RPMI8226 (cell line): ENCODE results near the gene KLHL33.
A peak's percentile ranks its signal among the peaks of the same experiment; 100 is the strongest.

Experiments
- DNase-seq: peaks from one replicate; pipeline ENCODE4 v3.0.0-alpha.2; 2015

The KLHL33 gene

DNA sequence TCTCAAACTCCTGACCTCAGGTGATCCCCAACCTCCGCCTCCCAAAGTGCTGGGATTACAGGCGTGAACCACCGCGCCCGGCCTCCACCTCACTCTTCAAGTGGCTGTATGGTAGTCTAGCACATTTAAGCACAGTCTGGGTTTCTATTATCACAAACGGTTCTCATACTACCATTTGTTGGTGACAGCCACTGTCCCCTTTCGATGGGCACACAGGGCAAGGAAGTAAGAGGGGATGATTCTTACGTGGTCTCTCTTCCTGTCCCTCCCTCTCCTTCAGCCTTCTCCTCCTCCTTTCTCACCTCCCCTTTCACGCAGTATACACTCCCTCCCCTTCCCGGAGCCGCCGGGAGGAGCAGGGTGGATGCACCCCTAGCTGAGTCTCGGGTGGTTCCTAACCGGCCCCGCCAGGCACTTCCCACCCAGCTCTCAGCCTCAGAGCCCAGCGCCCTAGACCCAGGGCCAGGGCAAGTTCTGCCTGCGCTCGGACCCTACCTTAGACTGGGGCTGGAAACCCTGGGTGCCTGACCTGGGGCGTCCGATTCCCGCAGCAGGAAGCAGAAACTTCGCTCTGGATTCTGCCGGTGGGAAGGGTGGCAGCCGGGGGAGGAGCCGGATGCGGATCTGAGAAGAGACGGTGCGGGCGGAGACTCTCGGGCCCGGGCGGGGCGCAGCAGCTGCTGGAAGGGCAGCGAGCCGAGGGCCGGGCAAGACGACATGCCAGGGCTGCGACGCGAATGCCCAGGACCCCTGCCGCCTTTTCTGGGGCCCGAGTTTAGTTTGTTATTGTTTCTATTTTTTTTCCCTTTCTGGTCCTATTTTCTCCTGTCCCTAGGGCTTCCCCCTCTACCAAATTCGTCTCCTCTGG lies 22.9 kb downstream of the KLHL33 start, which contains the start of gene TEP1:
TSS of gene TEP1 (minus strand) at position 626 of the 868 bp plus-strand sequence. CDS start 5,062 bp downstream, outside the sequence.
- DNase-seq: peak; percentile 75

GRCh38 chr14:20412411-20412810 lies 23.6 kb downstream of the KLHL33 start:
- DNase-seq: no peak

- DNase-seq: no peak
Measured at GRCh38 chr14:20409226-20409625, 26.7 kb downstream of the KLHL33 start.

GRCh38 chr14:20403521-20403920 lies 32.4 kb downstream of the KLHL33 start:
- no peak for DNase-seq

DNA sequence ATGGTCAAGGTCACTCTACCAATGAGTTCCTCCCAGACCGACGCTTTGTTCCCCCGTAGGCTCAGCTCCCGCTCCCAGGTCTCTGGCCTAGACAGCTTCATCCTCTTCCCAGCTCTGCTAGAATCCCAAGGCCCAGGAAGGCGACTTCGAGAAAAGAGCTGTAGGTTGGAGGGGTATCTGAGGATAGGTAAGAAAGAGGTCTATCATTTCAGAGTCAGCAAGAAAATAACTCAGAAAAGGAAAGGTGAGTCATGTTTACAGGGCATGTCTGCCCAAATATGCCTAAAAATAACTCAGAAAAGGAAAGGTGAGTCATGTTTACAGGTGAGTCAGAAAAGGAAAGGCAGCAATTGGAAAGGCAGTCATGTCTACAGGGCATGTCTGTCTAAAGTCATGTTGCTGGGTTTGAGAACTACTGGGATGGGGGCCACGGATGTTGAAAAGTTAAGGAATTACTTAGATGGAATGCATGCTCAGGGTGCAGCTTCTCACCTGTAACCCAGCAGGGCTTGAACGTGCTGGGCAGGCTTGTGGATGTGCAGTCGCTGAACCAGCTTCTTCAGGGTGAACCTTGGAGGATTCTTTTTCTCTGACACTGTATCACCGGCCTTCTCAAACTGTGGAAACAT lies 34.9 kb downstream of the KLHL33 start:
- DNase-seq: peak; percentile 38

- no peak for DNase-seq
Measured at GRCh38 chr14:20400589-20400964, 35.4 kb downstream of the KLHL33 start.

DNA sequence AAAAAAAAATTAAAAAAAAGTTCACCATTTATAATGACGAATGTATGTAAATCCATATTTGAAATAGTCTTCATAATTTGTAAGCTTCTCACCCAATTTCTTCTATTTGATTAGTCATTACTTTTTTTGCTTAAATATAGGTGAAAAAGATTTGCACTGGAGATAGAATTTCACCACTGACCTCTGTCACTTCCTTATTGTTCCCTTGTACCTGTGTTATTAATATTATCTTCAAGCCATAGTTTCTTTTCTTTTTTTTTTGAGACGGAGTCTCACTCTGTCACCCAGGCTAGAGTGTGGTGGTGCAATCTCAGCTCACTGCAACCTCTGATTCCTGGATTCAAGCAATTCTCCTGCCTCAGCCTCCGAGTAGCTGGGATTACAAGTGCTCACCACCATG lies 38.5 kb downstream of the KLHL33 start:
- no peak for DNase-seq

DNA sequence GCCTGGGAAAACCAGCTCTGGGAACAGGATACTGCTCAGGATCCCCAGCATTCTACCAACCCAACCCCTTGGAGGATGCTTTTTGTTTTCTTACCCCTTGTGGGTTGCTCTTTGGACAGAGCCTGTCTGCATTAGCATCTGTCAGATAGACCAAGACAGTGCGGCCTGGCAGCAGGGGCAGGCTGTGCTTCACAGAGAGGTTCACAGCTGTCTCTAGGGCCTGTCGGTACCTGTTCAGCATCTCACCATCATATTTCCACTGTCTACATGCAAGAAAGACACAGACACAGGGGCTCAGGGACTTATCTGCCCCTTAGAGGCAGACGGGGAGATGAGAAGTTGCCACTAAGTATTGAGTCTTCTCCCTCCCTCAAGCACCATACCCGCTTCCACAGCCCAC lies 44.5 kb downstream of the KLHL33 start:
- DNase-seq: no peak

DNA sequence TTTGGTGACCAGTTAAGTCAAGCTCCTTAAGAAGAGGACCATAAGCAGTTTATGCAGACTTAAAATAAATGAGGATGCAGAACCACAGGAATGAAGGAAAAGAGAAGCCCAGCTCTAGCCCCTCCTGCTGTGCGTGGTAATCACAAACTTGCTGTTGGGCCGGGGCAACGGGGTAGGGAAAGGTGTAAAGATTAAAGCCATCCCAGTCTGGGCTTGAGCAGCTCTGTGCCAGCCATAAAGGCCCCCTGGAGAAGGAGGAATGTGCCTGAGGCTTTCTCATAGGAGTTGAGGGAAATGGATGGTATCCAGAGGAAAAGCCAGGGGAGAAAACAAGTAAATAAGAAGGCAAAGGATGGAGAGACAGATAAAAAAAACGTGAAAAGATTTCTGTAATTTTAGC lies 47.8 kb downstream of the KLHL33 start:
- no peak for DNase-seq

DNA sequence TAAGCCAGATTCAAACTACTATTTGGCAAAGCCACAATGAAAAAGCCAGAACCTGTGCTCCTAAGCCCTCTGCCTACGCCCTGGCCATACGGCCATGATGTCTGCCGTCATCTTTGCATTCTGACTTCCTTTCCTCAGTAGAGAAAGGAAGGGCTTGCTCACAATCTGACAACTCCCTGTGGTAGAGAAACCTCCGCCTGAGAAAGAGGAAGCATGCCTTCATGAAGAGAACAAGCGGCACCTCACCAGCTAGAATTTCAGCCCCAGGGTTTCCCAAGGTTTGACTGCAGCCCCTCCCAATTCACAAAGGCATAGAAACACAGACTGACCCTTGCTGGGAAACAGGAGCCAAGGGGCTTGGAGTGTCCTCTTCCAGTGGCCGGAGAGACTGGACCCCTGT lies 48.4 kb downstream of the KLHL33 start:
- DNase-seq: no peak

GRCh38 chr14:20386276-20386855 lies 49.6 kb downstream of the KLHL33 start:
- DNase-seq: no peak

DNA sequence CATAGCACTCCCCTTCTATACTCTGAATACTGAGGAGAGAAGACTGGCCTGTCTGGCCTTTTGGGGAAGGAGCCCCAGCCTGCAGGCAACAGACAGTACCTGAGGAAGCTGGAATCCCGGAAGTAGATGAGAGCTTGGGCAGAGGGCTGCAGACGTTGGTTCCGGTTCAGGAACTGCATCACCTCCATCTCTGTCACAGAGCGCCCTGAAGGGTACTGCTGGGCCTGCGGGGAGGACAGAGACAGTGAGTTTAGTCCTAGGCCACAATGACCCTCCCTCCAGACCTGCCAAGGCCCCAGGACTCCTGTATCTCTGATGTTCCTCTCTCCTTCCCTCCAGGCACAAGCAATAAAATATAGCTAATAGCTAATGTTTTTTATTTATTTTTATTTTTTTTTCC lies 51.1 kb downstream of the KLHL33 start:
- DNase-seq: no peak

GRCh38 chr14:20384321-20384720 lies 51.6 kb downstream of the KLHL33 start:
- DNase-seq: no peak

- DNase-seq: no peak
Measured at GRCh38 chr14:20383636-20384035, 52.3 kb downstream of the KLHL33 start.

DNA sequence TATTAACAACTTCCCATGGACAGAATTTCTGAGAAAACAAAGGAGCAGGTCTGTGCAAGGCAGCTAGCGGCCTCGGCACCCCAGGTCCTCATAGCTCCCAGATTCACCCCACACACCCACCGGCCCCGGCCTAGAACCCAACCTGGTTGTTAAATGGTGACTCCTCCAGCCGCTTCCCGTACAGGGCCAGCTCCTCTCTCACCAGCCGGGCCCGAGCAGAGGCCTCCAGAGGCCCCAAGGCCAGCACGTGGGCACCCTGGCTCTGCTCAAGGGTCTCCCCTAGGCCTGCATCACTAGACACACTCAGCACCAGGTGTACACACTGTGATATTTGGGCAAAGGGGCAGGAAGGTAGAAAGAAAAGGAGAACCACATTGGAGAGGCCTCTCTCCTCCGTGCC lies 52.9 kb downstream of the KLHL33 start:
- DNase-seq: no peak

DNA sequence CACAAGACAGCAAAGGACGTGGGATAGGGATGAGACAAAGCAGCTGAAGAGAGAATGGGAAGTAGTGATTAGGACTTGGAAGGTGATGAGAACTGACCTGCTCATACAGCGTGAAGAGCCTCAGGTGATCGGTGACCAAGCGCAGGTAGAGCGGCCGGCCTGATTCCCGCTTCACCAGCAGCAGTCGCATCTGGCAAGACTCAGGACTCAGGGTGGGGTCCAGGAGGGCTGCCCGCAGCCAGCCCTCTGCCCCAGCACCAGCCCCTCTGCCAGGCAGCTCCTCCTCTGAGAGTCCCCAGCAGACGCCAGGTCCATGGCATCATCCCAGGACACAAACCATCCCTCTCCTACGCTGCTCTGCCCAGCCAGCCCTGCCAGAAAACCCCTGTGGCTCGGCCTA lies 53.4 kb downstream of the KLHL33 start:
- no peak for DNase-seq

DNA sequence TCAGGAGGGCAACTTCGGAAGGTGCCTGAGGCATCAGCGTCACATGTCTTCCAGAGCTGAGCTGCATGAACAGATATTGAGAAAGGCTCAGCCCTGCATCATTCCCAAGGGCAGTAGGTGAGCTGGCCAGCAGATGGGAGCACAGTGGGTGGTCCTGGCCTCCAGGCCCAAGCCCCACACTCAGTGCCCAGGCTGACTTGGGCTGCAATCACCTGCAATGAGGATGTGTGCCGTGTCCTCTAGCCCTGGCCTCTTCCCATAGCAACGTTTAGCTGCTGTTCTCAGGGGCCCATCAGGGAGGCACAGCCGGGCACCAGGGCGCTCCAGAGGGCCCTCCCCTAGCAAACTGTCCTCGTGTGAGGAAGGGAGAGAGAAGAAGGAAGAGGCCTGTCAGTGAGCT lies 54.6 kb downstream of the KLHL33 start:
- DNase-seq: no peak

DNA sequence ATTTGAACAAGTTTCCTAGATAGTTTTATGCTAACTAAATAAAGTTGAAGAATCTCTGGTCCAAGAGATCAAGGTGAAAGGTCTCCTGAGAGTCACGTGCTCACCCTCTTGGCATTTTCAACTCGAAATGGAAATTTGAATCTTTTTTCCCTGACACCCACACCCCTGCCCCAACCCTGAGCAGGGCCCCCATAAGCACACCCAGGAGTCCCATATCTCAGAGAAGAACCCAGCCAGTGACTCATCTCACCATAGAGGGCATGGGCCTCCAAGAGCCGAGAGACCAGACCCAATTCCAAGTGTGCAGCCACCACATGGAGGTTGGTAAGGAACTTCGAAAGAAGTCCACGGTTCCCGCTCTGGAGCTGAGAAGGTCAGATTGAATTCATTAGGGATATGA lies 55.3 kb downstream of the KLHL33 start:
- DNase-seq: no peak

DNA sequence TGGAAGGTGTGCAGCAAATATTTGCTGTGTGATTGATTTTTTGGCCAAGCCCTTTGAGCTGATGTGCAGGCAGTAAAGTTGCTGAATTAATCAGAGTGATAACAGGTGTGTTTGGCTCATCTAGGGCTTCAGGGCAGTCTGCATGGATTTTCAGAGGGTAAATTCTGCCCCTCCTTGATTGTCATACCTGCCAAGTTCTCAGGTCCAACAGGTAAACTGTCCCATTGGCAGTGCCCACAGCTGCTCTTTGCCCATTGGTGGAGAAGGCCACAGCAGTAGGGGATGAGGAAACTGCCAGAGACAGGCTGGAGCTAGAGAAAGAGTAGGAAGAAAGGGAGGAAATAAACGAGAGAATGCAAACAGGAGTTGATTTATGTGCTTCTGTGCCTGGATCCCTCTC lies 56.2 kb downstream of the KLHL33 start:
- no peak for DNase-seq

GRCh38 chr14:20377171-20377570 lies 58.8 kb downstream of the KLHL33 start:
- no peak for DNase-seq

DNA sequence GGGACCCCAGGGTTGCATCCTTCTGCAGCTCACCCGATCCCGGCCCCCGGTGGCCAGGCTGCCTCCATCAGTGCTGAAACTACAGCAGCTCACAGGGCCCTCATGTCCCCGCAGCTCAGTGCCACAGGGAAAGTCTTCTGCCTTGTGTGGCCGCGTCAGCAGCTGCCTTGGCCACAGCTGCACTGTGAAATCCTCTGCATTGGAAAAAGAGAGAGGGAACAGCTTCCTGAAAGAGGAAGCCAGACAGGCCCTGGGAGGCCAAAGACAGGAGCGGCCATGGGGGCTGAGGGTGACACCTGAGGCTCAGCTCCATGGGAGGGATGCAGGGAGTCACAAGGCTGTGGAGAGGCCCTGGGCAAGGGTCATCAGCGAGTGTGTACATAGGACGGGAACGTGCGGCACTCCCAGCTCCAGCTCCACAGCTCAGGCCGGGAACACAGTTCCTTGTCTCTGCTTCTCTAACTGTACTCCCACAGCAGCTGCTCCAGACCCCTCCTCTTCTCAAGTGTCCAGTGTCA lies 59.8 kb downstream of the KLHL33 start:
- DNase-seq: no peak
